Measurements from ENCODE around the gene PIEZO1. TPM values are rescaled to one million over a fixed set of nuclear protein-coding genes. Genes with fewer than 3 reads are reported as not detected.
A peak's percentile ranks its signal among the peaks of the same experiment; 100 is the strongest.

Gene PIEZO1
- total and polyA plus RNA-seq, 9 of the 15 experiments (the other 6 are each of a cell fraction or from before 2014, with no cell fraction given), result 3.6 to 432 (median 131) TPM

DNA sequence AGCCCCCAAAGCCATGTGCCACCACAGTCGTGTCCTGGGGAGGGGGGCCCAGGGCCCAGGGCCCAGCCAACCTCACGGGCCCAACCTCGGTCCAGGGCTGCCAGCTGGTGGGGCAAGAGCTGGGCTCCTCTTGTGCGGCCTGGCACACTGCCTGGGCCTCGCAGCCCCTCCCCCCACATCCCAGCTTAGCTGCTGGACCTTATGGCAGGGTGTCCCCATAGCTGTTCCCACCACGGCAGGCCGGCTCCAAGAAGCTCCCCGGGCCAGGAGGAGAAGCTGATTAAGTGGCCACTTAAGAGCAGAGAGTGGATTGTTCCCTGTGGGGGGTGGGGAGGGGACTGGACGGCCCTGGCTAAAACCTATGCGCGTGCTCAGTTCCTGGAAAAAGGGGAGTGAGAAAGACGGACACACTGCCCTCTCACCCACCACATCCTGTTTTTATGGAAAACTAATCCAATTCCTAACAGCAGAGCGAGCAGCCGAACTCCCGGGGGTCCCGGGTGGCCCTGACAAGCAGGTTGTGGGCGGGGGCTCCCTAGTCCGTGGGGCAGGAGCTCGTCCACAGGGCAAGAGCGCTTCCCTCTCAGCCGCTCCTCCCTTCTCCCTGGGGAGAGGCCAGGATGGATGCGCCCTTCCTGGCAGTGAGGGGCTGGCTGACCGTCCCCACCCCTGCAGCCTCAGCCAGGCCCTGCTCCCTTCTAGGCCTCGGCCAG, 16.8 kb downstream of the PIEZO1 start (continued):
- TF ChIP-seq, protein P1, sequence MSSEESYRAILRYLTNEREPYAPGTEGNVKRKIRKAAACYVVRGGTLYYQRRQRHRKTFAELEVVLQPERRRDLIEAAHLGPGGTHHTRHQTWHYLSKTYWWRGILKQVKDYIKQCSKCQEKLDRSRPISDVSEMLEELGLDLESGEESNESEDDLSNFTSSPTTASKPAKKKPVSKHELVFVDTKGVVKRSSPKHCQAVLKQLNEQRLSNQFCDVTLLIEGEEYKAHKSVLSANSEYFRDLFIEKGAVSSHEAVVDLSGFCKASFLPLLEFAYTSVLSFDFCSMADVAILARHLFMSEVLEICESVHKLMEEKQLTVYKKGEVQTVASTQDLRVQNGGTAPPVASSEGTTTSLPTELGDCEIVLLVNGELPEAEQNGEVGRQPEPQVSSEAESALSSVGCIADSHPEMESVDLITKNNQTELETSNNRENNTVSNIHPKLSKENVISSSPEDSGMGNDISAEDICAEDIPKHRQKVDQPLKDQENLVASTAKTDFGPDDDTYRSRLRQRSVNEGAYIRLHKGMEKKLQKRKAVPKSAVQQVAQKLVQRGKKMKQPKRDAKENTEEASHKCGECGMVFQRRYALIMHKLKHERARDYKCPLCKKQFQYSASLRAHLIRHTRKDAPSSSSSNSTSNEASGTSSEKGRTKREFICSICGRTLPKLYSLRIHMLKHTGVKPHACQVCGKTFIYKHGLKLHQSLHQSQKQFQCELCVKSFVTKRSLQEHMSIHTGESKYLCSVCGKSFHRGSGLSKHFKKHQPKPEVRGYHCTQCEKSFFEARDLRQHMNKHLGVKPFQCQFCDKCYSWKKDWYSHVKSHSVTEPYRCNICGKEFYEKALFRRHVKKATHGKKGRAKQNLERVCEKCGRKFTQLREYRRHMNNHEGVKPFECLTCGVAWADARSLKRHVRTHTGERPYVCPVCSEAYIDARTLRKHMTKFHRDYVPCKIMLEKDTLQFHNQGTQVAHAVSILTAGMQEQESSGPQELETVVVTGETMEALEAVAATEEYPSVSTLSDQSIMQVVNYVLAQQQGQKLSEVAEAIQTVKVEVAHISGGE (CRISPR knock-in tag; IDR thresholded peaks at IDR 0.05), result peak in 1 of 3 experiments; percentile 34; a peak in 1 of 6 replicates
- TF ChIP-seq ZKSCAN8 (CRISPR knock-in tag; IDR thresholded peaks at IDR 0.05) (no peak), KAT2B (IDR thresholded peaks at IDR 0.05; ENCODE audit: low read depth, low read length) (no peak), CREB1 (IDR thresholded peaks at IDR 0.05) (no peak), CREB1 (CRISPR knock-in tag; IDR thresholded peaks at IDR 0.05) (no peak), ARID1B (IDR thresholded peaks at IDR 0.05) (no peak), NFE2L1 (tag; IDR thresholded peaks at IDR 0.05; ENCODE audit: borderline replicate concordance, low read depth) (no peak), HOXB6 (CRISPR knock-in tag; IDR thresholded peaks at IDR 0.05; ENCODE audit: borderline replicate concordance) (no peak), ZNF780A (CRISPR knock-in tag; IDR thresholded peaks at IDR 0.05) (no peak), NFIX (CRISPR knock-in tag; IDR thresholded peaks at IDR 0.05; ENCODE audit: low read depth) (no peak), DMBX1 (CRISPR knock-in tag; IDR thresholded peaks at IDR 0.05; ENCODE audit: borderline replicate concordance) (no peak), KDM4B (IDR thresholded peaks at IDR 0.05; ENCODE audit: borderline replicate concordance in 2 of 2, low read depth in 1 of 2) (peak in 1 of 2 experiments; percentile 36; a peak in 1 of 4 replicates), TEAD1 (CRISPR knock-in tag; IDR thresholded peaks at IDR 0.05) (0 out of 4 replicates have a peak, but pooled peaks of 1 of the 2 experiments have one; percentile 18), ZNF263 (CRISPR knock-in tag; IDR thresholded peaks at IDR 0.05; ENCODE audit: borderline replicate concordance) (no peak), PCBP1 (IDR thresholded peaks at IDR 0.05; ENCODE audit: low read depth, low read length, poor library complexity, severe bottlenecking) (peak; percentile 44), MYC (IDR thresholded peaks at IDR 0.05; ENCODE audit: low read depth, low read length) (no peak), MYC (CRISPR knock-in tag; IDR thresholded peaks at IDR 0.05; ENCODE audit: borderline replicate concordance, low read depth) (0 out of 2 replicates have a peak, but pooled peaks have one; percentile 64)
- TF ChIP-seq, protein P2, sequence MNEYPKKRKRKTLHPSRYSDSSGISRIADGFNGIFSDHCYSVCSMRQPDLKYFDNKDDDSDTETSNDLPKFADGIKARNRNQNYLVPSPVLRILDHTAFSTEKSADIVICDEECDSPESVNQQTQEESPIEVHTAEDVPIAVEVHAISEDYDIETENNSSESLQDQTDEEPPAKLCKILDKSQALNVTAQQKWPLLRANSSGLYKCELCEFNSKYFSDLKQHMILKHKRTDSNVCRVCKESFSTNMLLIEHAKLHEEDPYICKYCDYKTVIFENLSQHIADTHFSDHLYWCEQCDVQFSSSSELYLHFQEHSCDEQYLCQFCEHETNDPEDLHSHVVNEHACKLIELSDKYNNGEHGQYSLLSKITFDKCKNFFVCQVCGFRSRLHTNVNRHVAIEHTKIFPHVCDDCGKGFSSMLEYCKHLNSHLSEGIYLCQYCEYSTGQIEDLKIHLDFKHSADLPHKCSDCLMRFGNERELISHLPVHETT (CRISPR knock-in tag; conservative IDR thresholded peaks at IDR 0.05 in 1 of 2, IDR thresholded peaks at IDR 0.05 in 1 of 2), result no peak
- TF ChIP-seq, protein P3, sequence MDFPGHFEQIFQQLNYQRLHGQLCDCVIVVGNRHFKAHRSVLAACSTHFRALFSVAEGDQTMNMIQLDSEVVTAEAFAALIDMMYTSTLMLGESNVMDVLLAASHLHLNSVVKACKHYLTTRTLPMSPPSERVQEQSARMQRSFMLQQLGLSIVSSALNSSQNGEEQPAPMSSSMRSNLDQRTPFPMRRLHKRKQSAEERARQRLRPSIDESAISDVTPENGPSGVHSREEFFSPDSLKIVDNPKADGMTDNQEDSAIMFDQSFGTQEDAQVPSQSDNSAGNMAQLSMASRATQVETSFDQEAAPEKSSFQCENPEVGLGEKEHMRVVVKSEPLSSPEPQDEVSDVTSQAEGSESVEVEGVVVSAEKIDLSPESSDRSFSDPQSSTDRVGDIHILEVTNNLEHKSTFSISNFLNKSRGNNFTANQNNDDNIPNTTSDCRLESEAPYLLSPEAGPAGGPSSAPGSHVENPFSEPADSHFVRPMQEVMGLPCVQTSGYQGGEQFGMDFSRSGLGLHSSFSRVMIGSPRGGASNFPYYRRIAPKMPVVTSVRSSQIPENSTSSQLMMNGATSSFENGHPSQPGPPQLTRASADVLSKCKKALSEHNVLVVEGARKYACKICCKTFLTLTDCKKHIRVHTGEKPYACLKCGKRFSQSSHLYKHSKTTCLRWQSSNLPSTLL (IDR thresholded peaks at IDR 0.05), result no peak
